Measurements from ENCODE around the gene ATXN3. TPM values are rescaled to one million over a fixed set of nuclear protein-coding genes. Genes with fewer than 3 reads are reported as not detected.

The ATXN3 gene
- total and polyA plus RNA-seq, 2 of the 13 experiments (the other 11 are each of a cell fraction or from before 2014, with no cell fraction given): 14.9 to 17.3 TPM

DNA sequence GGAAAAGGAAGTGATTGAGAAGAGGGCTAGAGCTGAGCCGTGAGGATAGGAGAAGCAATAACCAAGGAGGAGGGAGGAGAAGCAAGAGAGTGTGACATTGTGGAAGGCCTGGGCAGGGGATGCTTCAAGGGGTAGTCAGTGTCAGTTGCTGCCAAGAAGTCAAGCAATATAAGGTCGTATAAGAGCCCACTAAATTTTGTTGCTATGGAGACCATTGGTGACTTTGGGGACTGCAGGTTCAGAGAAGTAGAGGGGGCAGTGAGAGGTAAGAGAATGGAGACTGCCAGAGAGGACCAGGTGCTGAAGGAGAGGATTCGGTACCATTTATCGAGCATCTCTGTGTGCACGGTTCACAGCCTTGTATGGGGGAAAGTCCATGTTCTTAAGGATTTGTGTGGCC, 3.1 kb upstream of the ATXN3 start:
- TF ChIP-seq NFATC3 (CRISPR knock-in tag; IDR thresholded peaks at IDR 0.05) (no peak), NONO (IDR thresholded peaks at IDR 0.05) (no peak), NONO (CRISPR knock-in tag; conservative IDR thresholded peaks at IDR 0.05) (no peak), ZNF205 (CRISPR knock-in tag; IDR thresholded peaks at IDR 0.05) (no peak), GFI1 (CRISPR knock-in tag; IDR thresholded peaks at IDR 0.05; ENCODE audit: borderline replicate concordance) (no peak), PAWR (CRISPR knock-in tag; IDR thresholded peaks at IDR 0.05; ENCODE audit: borderline replicate concordance) (no peak), CBX2 (IDR thresholded peaks at IDR 0.05; ENCODE audit: low read depth, low read length) (no peak), CBX2 (CRISPR knock-in tag; IDR thresholded peaks at IDR 0.05; ENCODE audit: low read depth) (no peak), KAT7 (CRISPR knock-in tag; IDR thresholded peaks at IDR 0.05; ENCODE audit: borderline replicate concordance) (no peak), ZFP41 (CRISPR knock-in tag; IDR thresholded peaks at IDR 0.05; ENCODE audit: borderline replicate concordance) (no peak)
- TF ChIP-seq, protein P1, sequence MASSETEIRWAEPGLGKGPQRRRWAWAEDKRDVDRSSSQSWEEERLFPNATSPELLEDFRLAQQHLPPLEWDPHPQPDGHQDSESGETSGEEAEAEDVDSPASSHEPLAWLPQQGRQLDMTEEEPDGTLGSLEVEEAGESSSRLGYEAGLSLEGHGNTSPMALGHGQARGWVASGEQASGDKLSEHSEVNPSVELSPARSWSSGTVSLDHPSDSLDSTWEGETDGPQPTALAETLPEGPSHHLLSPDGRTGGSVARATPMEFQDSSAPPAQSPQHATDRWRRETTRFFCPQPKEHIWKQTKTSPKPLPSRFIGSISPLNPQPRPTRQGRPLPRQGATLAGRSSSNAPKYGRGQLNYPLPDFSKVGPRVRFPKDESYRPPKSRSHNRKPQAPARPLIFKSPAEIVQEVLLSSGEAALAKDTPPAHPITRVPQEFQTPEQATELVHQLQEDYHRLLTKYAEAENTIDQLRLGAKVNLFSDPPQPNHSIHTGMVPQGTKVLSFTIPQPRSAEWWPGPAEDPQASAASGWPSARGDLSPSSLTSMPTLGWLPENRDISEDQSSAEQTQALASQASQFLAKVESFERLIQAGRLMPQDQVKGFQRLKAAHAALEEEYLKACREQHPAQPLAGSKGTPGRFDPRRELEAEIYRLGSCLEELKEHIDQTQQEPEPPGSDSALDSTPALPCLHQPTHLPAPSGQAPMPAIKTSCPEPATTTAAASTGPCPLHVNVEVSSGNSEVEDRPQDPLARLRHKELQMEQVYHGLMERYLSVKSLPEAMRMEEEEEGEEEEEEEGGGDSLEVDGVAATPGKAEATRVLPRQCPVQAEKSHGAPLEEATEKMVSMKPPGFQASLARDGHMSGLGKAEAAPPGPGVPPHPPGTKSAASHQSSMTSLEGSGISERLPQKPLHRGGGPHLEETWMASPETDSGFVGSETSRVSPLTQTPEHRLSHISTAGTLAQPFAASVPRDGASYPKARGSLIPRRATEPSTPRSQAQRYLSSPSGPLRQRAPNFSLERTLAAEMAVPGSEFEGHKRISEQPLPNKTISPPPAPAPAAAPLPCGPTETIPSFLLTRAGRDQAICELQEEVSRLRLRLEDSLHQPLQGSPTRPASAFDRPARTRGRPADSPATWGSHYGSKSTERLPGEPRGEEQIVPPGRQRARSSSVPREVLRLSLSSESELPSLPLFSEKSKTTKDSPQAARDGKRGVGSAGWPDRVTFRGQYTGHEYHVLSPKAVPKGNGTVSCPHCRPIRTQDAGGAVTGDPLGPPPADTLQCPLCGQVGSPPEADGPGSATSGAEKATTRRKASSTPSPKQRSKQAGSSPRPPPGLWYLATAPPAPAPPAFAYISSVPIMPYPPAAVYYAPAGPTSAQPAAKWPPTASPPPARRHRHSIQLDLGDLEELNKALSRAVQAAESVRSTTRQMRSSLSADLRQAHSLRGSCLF (CRISPR knock-in tag; IDR thresholded peaks at IDR 0.05; ENCODE audit: borderline replicate concordance): no peak
- TF ChIP-seq, protein P2, sequence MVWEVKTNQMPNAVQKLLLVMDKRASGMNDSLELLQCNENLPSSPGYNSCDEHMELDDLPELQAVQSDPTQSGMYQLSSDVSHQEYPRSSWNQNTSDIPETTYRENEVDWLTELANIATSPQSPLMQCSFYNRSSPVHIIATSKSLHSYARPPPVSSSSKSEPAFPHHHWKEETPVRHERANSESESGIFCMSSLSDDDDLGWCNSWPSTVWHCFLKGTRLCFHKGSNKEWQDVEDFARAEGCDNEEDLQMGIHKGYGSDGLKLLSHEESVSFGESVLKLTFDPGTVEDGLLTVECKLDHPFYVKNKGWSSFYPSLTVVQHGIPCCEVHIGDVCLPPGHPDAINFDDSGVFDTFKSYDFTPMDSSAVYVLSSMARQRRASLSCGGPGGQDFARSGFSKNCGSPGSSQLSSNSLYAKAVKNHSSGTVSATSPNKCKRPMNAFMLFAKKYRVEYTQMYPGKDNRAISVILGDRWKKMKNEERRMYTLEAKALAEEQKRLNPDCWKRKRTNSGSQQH (CRISPR knock-in tag; IDR thresholded peaks at IDR 0.05; ENCODE audit: low read depth): no peak
- TF ChIP-seq, protein P3, sequence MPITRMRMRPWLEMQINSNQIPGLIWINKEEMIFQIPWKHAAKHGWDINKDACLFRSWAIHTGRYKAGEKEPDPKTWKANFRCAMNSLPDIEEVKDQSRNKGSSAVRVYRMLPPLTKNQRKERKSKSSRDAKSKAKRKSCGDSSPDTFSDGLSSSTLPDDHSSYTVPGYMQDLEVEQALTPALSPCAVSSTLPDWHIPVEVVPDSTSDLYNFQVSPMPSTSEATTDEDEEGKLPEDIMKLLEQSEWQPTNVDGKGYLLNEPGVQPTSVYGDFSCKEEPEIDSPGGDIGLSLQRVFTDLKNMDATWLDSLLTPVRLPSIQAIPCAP (CRISPR knock-in tag; IDR thresholded peaks at IDR 0.05; ENCODE audit: low read depth): no peak
- TF ChIP-seq, protein P4, sequence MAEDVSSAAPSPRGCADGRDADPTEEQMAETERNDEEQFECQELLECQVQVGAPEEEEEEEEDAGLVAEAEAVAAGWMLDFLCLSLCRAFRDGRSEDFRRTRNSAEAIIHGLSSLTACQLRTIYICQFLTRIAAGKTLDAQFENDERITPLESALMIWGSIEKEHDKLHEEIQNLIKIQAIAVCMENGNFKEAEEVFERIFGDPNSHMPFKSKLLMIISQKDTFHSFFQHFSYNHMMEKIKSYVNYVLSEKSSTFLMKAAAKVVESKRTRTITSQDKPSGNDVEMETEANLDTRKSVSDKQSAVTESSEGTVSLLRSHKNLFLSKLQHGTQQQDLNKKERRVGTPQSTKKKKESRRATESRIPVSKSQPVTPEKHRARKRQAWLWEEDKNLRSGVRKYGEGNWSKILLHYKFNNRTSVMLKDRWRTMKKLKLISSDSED (CRISPR knock-in tag; IDR thresholded peaks at IDR 0.05): no peak
- no peak overlapping the region for H2AFZ ChIP-seq (ENCODE audit: low read length)
- H4K20me1 ChIP-seq (ENCODE audit: insufficient read depth, low read length): no peaks in the 10 kb centered on the region
- no peaks in the 10 kb centered on the region; a peak in 1 of 5 replicates for H3K27me3 ChIP-seq (ENCODE audit: control insufficient read depth in 1 of 2, insufficient read depth in 2 of 2, low read length in 2 of 2)
- no peaks in the 10 kb centered on the region for H3K9me3 ChIP-seq (ENCODE audit: low read length)
- intact Hi-C loops (cut with micrococcal nuclease; ENCODE audit: unreplicated experiment): loop anchor here (5.0 kb wide), 1 partner anchor 1047 kb away; the partner anchor contains the start of gene RPS6KA5
- H3K27ac ChIP-seq (ENCODE audit: extremely low read length, insufficient read depth, low read length): no peak overlapping the region
- no peak overlapping the region for H3K9ac ChIP-seq (ENCODE audit: insufficient read depth, low read depth, low read length)
- ChIA-PET POLR2A (interaction anchor here (2.0 to 4.3 kb wide), 3 partner anchors 9 to 69 kb away, joined by 8 to 93 read pairs (median 28); partner anchors contain the start of genes CPSF2, NDUFB1 and TRIP11), CTCF (ENCODE audit: low intra/inter-chr PET ratio, low total read pairs) (no interaction called here)
- no peak for FAIRE-seq
- DNase-seq (ENCODE audit: low spot score): no peak
- no TSS peak for BruUV-seq (replicated peaks)
- 0 out of 6 replicates have a peak overlapping the region, but pooled peaks of 1 of the 3 experiments have one; percentile 9 for H3K4me3 ChIP-seq (replicated peaks in 1 of 3; ENCODE audit: insufficient read depth in 1 of 3, low read depth in 2 of 3, low read length in 3 of 3)
- peak overlapping the region; percentile 45 for H3K4me2 ChIP-seq (ENCODE audit: low read depth, low read length)
- in situ Hi-C loops (cut with HindIII; ENCODE audit: extremely low pct_ligation_motif_present, low pct_unique_long_range_greater_than_20kb): loop anchor here (5.0 kb wide), 1 partner anchor 67 kb away; the partner anchor contains the start of gene TRIP11
- no peak for ATAC-seq
- peaks cover 16% of the 10 kb centered on the region for H3K79me2 ChIP-seq (ENCODE audit: insufficient read depth, low read length)
- H3K36me3 ChIP-seq (replicated peaks in 1 of 2; ENCODE audit: control insufficient read depth in 1 of 2, insufficient read depth in 2 of 2, low read length in 2 of 2): no peaks in the 10 kb centered on the region
- peaks cover 38% of the 10 kb centered on the region for H3K4me1 ChIP-seq (ENCODE audit: insufficient read depth, low read length)
- 60% methylated on average over 5 of the region's 5 CpGs for WGBS (ENCODE audit: low lambda C conversion rate)

Data from HepG2 (cell line).